HG02571 (cell line): Measurements from ENCODE around the gene HHAT.

Experiments used
- ATAC-seq: cut with Tn5 transposase; IDR thresholded peaks from one replicate; pipeline ENCODE4 v1.9.1; 2021; ENCODE audit warnings: mild to moderate bottlenecking, moderate library complexity; ENCODE audit not compliant: unreplicated experiment

Gene HHAT

DNA sequence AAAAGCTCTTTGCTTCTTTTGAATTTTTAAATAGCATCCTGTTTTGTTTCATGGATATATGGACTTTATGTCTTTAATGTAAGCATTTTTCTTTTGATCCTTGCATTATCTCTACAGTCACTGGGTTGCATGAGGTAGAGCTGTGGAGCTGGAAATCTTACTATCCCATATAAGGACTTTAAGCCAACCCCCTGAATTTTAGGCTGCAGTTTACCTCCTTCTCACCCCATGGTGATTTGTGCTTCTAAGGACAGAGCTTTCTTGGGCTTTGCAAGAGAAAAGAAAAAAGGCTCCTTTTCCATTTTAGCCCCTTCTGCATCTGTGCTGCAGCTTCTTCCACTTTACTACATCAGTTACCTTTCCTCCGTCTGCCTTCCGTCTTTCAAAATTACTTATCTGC, 373.8 kb downstream of the HHAT start:
- ATAC-seq, result no peak

DNA sequence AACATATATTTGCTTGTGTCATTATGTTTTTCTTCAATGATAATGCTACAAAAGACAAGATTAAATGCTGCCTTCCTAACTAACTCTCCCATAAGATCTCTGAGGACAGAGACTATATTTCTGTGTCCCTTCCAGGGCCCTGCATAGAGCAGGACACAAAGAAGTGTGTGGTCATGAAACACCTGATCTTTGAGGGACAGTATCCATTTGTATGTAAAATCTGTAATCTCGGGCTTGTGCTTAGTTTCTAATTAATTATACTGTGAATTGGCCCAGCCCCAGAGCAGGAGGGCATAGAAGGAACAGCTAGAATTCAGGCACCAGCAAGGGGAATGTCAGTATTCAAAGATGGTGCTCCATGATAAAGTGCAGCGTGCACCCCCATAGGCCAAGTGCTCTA, 374.9 kb downstream of the HHAT start:
- no peak for ATAC-seq

DNA sequence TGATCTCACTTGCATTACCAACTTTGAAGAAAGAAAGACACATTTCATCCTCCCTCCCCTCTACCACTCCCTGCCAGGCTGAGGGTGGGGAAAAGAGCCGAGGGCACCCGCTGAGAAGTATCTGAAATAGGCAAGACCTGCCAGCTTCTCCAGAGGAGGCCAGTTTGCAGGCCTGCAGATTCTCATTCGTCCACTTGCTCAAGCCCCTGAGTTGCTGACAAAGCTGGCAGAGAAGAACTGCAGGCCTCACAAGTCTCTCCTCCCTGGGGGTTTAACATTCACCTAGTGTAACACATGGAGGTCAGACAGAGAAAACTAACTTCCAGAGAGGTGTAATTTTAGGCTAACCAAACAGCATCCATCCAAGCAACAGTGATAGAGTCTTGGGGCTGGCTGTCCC, 376.4 kb downstream of the HHAT start:
- ATAC-seq, result no peak

DNA sequence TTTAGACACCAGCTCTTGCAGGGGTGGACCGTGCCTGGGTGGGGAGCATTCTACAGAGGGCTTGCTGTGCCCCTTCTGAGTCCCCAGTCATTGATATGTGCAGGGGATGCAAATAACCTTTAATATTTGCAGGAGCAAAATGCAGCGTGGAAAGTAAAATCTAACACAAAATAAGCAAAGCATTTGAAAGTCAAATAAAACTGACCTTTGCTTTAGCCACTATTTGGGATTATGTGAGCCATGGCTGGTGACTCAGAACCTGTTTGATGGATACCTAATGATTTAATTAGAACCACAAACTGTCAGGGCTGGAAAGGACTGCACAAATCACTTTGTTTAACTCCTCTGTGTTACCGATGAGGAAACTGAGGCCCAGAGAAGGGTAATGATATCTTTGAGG, 377.5 kb downstream of the HHAT start:
- ATAC-seq, result no peak

DNA sequence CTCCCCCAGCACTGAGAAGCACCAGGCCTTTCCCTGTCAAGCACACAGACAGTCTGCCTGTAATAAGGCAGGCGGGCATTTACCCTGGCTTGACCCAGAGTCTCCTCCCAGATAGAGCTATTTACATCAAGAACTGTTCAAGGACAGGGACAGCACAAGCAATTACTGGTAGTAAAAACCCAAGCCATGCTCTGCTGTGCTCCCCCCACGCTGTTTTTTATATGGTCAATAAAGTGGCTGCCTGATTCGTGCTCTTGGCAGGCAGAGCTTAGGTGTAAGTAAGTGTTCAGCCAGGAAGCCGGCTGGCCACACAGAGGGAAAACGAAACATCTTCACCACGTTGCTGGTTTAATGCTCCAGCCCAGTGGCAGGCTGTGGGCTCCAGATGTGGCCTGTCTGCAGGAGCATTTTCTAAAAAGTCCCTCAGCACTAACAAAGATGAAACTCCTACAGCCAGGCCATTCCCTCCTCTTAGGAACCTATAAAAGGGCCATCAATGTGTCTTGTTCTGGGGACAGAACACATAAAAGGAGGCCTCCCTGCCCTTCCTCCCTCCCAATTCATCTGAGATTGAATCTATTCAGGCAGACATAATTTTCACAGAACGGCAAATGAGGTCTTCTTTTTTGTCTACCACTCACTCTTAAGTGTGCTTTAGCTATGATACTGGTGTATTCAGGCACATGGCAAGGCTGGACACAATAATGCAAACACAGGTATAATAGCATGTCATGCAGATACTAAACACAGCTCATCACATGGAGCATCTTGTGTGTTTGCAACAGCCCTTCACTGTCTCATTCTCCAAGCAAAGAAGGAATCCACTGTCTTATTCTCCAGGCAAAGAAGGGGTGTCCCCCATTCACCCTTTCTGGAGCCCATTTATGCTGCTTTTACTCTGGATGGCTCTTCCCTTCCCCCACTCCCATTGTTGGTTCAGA, 378.9 kb downstream of the HHAT start:
- ATAC-seq, result no peak

DNA sequence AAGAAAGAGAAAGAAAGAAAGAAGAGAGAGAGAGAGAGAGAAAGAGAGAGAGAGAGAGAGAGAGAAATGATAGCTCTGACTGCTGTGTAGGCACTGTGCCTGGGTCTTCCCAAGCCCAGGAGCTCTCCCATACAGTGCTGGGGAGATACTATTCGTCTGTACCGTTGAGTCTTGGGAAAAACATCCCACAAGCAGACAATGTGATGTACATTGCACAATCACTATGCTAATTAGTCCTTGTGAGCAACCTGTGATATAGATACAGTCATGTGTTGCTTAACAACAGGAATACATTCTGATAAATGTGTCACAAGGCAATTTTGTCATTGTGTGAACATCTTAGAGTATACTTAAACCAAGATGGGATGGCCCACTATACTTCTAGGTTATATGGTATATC, 381.0 kb downstream of the HHAT start:
- ATAC-seq, result no peak

DNA sequence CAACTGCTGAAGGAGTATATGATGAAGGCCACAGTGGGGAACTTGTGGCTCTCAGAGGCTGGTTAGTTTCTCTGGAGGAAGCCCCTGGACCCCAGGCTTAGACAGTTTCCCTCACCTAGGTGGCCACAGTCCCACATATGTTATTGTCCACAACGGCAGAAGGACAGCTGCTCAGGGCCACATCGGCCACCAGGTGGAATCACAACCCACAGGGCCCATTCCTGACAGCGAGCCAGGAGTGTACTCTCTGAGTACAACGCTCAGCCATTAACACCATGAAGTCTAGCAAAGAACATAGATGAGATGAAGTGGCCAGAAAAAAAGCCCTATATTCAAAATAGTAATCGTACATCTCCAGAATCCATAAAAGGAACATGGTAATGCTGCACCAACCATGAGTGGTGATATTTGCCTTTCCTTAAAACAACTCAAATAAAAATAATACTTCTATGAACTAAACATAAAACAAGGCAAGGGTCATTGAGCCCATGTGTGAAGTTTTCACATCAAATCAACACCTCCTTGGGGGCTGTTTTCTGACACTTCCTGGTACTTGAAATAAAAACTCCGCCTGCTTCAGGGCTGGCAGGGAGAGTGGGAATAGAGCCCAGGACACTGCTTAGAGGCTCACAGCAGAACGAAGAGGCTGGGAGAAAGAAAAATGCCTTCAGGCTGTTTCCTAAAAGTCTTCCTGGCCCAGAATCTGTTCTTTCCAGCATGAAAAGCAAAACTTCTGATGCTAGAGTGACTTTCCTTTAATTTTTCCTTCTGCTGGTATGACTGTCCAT, 383.3 kb downstream of the HHAT start:
- no peak for ATAC-seq

DNA sequence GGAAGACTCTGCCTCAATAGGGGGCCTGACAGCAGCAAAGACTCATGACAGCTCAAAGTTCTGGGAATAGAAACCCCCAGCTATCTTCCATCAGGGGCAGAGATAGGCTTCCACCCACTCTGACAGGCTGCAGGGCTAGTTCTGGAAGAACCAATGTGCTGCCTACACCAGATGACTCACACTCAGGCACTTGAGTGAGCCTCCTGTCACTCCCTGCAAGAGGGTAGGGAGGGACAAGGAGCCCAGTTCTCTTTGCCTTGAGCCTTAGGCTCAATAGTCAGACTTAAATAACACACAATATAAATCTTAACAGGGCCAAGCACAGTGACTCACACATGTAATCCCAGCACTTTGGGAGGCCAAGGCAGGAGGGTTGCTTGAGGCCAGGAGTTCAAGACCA, 386.4 kb downstream of the HHAT start:
- no peak for ATAC-seq

DNA sequence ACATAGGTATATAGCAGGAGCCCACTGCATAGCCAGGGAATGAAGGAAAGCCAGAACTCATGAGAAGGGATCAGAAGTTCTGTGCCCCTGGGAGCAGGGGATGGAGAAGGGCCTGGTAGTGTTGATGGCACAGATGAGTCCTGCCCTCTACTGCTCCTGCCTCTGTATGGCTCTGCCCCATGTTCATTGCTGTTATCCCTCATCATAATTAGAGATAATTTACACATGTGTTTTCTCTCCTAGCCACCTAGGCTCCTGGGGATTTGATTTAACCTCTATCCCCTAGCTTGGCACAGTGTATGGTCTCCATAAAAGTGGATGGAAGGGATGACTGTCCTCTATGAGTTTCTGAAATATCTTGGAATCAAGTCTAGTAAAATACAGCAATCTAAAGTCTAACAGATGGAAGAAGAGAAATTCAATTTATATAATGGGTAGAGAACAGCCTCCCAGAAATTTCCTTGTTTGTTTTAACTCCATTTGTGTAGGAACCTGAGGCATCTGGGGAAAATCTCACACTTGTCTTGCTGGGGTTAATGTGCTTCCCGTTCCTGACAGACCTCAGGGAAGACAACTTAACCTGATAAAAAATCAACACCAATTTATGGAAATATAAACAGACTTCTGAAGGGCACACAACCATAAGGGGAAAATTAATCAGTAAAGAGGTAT, 393.8 kb downstream of the HHAT start:
- no peak for ATAC-seq

DNA sequence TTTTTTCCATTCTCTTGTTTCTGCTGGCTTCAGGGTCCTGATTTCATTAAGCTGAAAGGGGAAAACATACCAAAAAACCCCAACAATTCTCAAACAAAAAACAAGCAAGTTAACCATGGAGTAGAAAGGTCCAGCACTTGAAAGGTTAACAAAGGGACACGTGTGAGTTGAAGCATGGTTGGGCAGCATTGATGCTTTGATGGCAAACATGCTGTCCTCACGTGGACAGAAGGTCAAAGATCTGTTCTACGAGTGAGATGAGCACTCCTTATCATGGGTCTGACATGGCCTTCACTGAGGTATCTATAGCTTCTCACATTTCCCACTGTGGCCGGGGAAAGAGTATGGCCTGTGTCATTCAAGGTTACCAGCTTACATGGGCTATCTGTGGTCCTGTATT, 394.9 kb downstream of the HHAT start:
- no peak for ATAC-seq

DNA sequence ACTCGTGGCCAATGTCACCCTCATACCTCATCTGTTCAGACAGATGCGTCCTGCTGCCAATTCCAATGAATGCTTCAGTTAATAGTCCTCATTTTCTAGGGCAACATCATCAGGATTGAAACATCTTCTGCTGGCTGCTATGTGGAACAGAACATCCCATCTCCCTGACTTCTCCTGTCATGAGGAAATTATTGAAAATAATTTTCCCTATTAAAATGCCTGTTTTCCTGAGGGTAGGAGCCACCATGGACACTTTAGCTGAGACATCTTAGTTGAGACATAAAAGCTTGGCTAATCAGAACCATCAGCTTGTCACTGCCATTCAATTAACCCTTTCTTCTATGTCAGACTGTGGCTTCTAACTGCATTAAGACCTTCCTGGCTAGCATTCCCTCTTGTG, 396.1 kb downstream of the HHAT start:
- no peak for ATAC-seq
